ENCODE measurements around the gene DISP3.

DISP3 gene

GRCh38 chr1:11487196-11487751, 8.3 kb downstream of the DISP3 start:
- H3K27ac ChIP-seq = peak overlapping the region; percentile 97
- no peak for TF ChIP-seq CTCF (conservative IDR thresholded peaks at IDR 0.05)

DNA sequence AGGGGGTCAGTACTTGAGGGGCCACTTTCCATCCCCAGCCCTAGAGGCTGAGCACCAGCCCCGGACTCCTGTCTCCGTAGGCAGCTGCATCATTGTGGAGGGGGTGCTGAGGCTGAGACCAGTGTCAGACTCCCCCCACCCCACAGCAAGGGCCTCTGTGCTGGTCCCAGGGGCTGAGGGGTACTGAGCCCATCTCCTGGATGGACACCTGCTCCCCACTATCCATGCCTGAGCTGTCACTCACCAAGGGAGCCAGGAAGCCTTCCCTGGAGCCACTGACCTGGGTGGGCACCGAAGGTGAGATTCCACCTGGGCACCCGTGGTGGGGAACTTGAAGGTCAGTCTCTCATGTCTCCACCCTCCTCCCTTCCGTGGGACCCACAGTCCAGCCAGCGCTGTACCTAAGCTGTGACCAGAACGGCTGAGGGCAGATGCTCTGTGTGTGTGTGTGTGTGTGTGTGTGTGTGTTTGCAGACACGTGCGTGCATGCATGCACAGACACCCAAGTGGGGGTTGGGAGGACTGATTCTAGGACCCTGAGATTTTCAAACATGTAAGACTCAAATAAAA, 9.3 kb downstream of the DISP3 start:
- TF ChIP-seq CTCF (conservative IDR thresholded peaks at IDR 0.05) = no peak
- H3K27ac ChIP-seq = peak overlapping the region; percentile 97

DNA sequence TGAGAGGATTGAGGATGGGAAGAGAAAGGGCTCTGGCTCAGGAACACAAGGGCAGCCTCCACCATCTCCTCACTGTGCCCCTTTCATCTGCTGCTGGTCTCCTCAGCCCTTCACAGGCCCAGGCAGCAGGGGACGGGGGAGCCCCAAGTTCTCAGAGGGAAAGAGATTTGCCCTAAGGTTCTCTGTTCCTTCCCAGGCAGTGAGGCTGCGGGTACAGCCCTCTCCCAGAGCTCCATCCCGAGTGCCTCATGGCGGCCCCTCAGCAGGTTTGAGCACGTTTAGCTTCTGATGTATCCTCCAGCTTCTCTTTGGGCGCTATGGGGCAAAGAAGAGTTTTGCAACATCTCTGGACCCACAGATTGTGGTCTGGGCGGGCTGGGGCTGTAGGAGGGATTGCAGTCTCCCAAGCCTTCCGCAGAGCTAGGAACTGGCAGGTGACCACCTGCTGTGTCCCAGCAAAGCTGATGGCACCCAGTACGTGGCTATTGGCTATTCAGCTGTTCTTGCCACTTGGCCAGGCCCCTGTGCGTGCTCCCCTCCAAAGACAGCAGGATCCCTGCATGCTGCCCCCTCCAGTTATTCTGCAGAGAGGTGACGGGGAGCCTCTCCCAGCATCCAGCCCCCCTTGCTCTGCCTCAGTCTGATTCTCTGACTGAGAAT, 10.1 kb downstream of the DISP3 start:
- H3K27ac ChIP-seq = no peak overlapping the region
- no peak for TF ChIP-seq CTCF (conservative IDR thresholded peaks at IDR 0.05)

- no peak overlapping the region for H3K27ac ChIP-seq
- TF ChIP-seq CTCF (conservative IDR thresholded peaks at IDR 0.05) = no peak
Observed at GRCh38 chr1:11492235-11492634, 13.3 kb downstream of the DISP3 start.

GRCh38 chr1:11493972-11494655, 15.2 kb downstream of the DISP3 start:
- H3K27ac ChIP-seq = no peak overlapping the region
- no peak for TF ChIP-seq CTCF (conservative IDR thresholded peaks at IDR 0.05)

- no peak overlapping the region for H3K27ac ChIP-seq
- TF ChIP-seq CTCF (conservative IDR thresholded peaks at IDR 0.05) = no peak
Observed at GRCh38 chr1:11494771-11495170, 15.8 kb downstream of the DISP3 start.

- no peak overlapping the region for H3K27ac ChIP-seq
- TF ChIP-seq CTCF (conservative IDR thresholded peaks at IDR 0.05) = no peak
Observed at GRCh38 chr1:11495579-11495978, 16.6 kb downstream of the DISP3 start.
